Measurements from ENCODE around the gene COMT. TPM values are rescaled to one million over a fixed set of nuclear protein-coding genes. Genes with fewer than 3 reads are reported as not detected.

COMT gene
- total and polyA plus RNA-seq, 2 experiments from 2014 or later, result 29.6 to 29.8 TPM

- TF ChIP-seq CTCF (conservative IDR thresholded peaks at IDR 0.05; ENCODE audit: low read depth in 2 of 2), result no peak
- no peak for TF ChIP-seq EZH2 (IDR thresholded peaks at IDR 0.05; ENCODE audit: low read depth, unreplicated experiment)
- no peak for TF ChIP-seq ZNF114 (CRISPR knock-in tag; IDR thresholded peaks at IDR 0.05)
- no peak for TF ChIP-seq REST (IDR thresholded peaks at IDR 0.05; ENCODE audit: unreplicated experiment)
- TF ChIP-seq ETS1 (IDR thresholded peaks at IDR 0.05), result no peak
Measured at GRCh38 chr22:20011123-20011992, 69.8 kb downstream of the COMT start (continued).

- H3K27ac Mint-ChIP-seq, result no peak overlapping the region
- Histone ChIP-seq H3K4me1 (ENCODE audit: insufficient read depth) (peaks cover 3% of the 10 kb centered on the region; the same call in 1 of the 2 replicates), H3K9me2 (ENCODE audit: insufficient read depth) (no peaks in the 10 kb centered on the region), H3K4me3 (no peak overlapping the region), H4K20me1 (replicated peaks; ENCODE audit: insufficient read depth) (no peaks in the 10 kb centered on the region), H3K4me2 (no peak overlapping the region), H3F3A (replicated peaks; ENCODE audit: low read depth) (no peaks in the 10 kb centered on the region; the same call in 1 of the 2 replicates), H3K27me3 (ENCODE audit: insufficient read depth) (peaks cover 13% of the 10 kb centered on the region), H3K79me2 (replicated peaks; ENCODE audit: insufficient read depth) (no peaks in the 10 kb centered on the region), H3K36me3 (ENCODE audit: insufficient read depth) (no peaks in the 10 kb centered on the region), H3K27ac (ENCODE audit: low read depth) (no peak overlapping the region), H2AFZ (no peak overlapping the region)
- no peak overlapping the region for H3K4me3 Mint-ChIP-seq
- peaks cover 12% of the 10 kb centered on the region for H3K27me3 Mint-ChIP-seq (ENCODE audit: insufficient read depth, low read depth, poor library complexity)
- ATAC-seq (no peak), DNase-seq (ENCODE audit: low spot score) (no peak)
- no peaks in the 10 kb centered on the region; the same call in 2 of the 3 replicates for H3K36me3 Mint-ChIP-seq (ENCODE audit: low read depth)
- peaks cover 9% of the 10 kb centered on the region; the same call in 2 of the 3 replicates for H3K4me1 Mint-ChIP-seq
- H3K9me3 Mint-ChIP-seq, result no peaks in the 10 kb centered on the region
- TF ChIP-seq EZH2 (IDR thresholded peaks at IDR 0.05; ENCODE audit: low read depth, unreplicated experiment) (no peak), ETS1 (IDR thresholded peaks at IDR 0.05) (no peak), CREB1 (CRISPR knock-in tag; IDR thresholded peaks at IDR 0.05; ENCODE audit: low read depth) (no peak), NANOG (IDR thresholded peaks at IDR 0.05; ENCODE audit: borderline replicate concordance) (no peak), STAT1 (IDR thresholded peaks at IDR 0.05; ENCODE audit: unreplicated experiment) (no peak), CTCF (conservative IDR thresholded peaks at IDR 0.05; ENCODE audit: low read depth in 2 of 2) (no peak), REST (IDR thresholded peaks at IDR 0.05; ENCODE audit: unreplicated experiment) (no peak), EZH2phosphoT487 (IDR thresholded peaks at IDR 0.05; ENCODE audit: unreplicated experiment) (no peak), POLR2AphosphoS5 (IDR thresholded peaks at IDR 0.05; ENCODE audit: low read depth) (no peak)
Measured at GRCh38 chr22:20011993-20012740, 70.6 kb downstream of the COMT start.

Measured in GM23338 (cell line).